Right lobe of liver (tissue), 4 donors: ENCODE measurements around the gene KLC1.

Experiments used
- POLR2A ChIP-seq: fragments of 450-650 bp; IDR thresholded peaks from one replicate; pipeline ENCODE4 v1.6.1; 2017; ENCODE audit warnings: antibody characterized with exemption, mild to moderate bottlenecking
- TF ChIP-seq, protein P1 (sequence below), 4 donors: fragments of 200-600 bp in 3 of 4; fragments of 450-650 bp in 1 of 4; IDR thresholded peaks; one replicate each; pipeline versions ENCODE4 v1.5.1 to v1.8.0; 2016 to 2022; ENCODE audit warnings: antibody characterized with exemption in 4 of 4, mild to moderate bottlenecking in 2 of 4
- donor health status: DM: no; HTN: no; CAD: no.
- donor health status: DM: no; HTN: no; CAD: no.
- donor health status: DM: no; HTN: yes; CAD: no.

DNA sequence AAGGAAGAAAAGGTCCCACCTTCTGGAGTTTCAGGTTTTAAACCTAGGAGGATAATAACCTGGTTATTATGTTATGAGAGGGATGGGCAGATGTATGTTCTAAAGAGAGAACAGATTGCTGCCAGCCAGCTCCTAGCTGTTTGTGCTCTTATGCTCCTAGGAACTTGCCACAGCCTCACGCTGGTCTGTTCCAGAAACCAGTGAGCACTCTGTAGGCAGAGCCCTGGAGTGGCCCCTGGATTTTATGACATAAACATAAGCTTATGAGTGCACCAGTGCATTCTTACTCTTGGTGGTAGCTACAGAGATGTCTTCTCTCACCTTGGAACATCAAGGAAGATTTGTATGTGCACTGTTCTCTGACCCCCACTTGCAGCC, 27.7 kb downstream of the KLC1 start:
- TF ChIP-seq, protein P1, sequence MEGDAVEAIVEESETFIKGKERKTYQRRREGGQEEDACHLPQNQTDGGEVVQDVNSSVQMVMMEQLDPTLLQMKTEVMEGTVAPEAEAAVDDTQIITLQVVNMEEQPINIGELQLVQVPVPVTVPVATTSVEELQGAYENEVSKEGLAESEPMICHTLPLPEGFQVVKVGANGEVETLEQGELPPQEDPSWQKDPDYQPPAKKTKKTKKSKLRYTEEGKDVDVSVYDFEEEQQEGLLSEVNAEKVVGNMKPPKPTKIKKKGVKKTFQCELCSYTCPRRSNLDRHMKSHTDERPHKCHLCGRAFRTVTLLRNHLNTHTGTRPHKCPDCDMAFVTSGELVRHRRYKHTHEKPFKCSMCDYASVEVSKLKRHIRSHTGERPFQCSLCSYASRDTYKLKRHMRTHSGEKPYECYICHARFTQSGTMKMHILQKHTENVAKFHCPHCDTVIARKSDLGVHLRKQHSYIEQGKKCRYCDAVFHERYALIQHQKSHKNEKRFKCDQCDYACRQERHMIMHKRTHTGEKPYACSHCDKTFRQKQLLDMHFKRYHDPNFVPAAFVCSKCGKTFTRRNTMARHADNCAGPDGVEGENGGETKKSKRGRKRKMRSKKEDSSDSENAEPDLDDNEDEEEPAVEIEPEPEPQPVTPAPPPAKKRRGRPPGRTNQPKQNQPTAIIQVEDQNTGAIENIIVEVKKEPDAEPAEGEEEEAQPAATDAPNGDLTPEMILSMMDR (IDR thresholded peaks at IDR 0.05), result no peak
- TF ChIP-seq POLR2A, result no peak
